Retinal pigment epithelial cell (primary cell): ENCODE measurements around the gene DDX1.

Source experiments
- DNase-seq: peaks from one replicate; pipeline ENCODE4 v3.0.0-alpha.2; 2010; ENCODE audit warnings: low read depth
- H3K4me3 ChIP-seq: 2 replicates; pipeline ENCODE4 v1.5.1; 2011; ENCODE audit warnings: mild to moderate bottlenecking, low read length, control low read depth, moderate library complexity
- TF ChIP-seq, protein P1 (sequence below): conservative IDR thresholded peaks from 2 replicates; pipeline ENCODE4 v1.5.1; 2011; ENCODE audit warnings: low read depth, low read length, control low read depth, inconsistent platforms

DDX1 gene

GRCh38 chr2:15650616-15651366 is 59.1 kb downstream of the DDX1 start:
- TF ChIP-seq, protein P1, sequence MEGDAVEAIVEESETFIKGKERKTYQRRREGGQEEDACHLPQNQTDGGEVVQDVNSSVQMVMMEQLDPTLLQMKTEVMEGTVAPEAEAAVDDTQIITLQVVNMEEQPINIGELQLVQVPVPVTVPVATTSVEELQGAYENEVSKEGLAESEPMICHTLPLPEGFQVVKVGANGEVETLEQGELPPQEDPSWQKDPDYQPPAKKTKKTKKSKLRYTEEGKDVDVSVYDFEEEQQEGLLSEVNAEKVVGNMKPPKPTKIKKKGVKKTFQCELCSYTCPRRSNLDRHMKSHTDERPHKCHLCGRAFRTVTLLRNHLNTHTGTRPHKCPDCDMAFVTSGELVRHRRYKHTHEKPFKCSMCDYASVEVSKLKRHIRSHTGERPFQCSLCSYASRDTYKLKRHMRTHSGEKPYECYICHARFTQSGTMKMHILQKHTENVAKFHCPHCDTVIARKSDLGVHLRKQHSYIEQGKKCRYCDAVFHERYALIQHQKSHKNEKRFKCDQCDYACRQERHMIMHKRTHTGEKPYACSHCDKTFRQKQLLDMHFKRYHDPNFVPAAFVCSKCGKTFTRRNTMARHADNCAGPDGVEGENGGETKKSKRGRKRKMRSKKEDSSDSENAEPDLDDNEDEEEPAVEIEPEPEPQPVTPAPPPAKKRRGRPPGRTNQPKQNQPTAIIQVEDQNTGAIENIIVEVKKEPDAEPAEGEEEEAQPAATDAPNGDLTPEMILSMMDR = no peak
- no peak for DNase-seq

GRCh38 chr2:15651367-15651727 is 59.7 kb downstream of the DDX1 start:
- TF ChIP-seq, protein P1 = no peak
- H3K4me3 ChIP-seq = no peak overlapping the region
- no peak for DNase-seq

More at GRCh38 chr2:15650616-15651366, 59.1 kb downstream of the DDX1 start:
- no peak overlapping the region for H3K4me3 ChIP-seq

DNA sequence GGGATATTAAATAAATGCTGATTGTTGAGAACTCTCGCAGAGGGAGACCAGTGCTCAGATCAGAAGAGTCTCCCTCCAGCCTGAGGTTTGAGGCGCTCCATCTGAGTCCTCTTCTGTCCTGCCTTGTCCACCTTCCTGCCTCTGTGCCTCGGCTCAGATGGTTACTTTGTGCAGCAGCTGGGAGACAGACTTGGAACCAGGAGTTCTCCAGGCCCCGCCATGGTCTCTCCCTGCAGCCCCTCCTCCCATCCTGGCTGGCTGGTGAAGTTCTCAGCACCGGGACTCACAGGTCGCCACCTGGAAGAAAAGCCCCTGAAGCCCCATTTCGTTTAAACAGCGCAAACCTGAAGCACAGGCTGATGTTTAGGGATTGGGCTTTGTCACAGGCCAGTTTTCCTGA is 60.6 kb downstream of the DDX1 start:
- TF ChIP-seq, protein P1 = no peak
- DNase-seq = no peak
- H3K4me3 ChIP-seq = no peak overlapping the region

- no peak overlapping the region for H3K4me3 ChIP-seq
- TF ChIP-seq, protein P1 = no peak
- DNase-seq = no peak
These were observed 61.1 kb downstream of the DDX1 start for GRCh38 chr2:15652801-15653200.

DNA sequence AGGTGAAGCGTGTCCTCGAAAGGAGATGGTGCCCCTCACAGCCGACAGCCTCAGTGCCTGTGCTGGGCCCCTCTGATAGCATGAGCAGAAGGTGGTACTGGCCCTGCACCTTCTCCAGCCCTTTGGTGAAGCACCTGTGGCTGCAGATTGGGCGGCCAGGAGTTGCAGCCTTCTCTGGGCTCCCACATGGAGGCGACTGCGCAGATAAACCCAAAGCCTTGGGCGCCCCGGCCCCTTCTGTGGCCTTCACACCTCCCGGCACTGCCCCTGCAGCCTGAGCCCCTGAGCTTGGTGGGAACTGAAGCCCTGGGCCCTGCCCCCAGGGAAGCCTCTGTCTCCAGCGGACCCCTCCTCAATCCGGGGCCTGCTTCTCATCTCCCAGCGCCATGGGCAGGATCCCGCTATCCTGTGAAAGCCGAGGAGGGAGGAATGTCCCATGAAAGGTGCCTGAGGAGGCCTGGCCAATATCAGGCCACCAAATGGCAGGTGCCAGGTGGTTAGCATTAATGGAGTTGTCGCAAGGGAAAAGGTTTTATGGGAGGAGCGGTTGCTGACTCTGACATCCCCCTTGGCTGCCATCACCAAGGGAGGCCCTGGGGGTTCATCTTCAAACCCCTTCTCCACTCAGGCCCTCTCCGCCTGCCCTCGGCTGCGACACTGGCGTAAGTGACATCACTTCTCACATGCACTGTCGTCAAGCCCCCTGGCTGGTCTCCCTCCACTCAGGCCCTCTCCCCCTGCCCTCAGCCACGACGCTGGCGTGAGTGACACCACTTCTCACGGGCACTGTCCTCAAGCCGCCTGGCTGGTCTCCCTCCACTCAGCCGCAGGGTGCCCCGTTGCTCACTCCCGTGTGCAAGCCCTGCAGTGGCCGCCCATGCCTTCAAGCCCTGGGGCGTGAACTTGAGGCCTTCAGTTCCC is 62.4 kb downstream of the DDX1 start:
- DNase-seq = no peak
- TF ChIP-seq, protein P1 = no peak
- H3K4me3 ChIP-seq = no peak overlapping the region

GRCh38 chr2:15654727-15655073 is 63.0 kb downstream of the DDX1 start:
- TF ChIP-seq, protein P1 = no peak
- no peak overlapping the region for H3K4me3 ChIP-seq
- DNase-seq = no peak
